B cell (primary cell): ENCODE measurements around the gene ZNF189.

Source experiments
- EZH2 ChIP-seq: IDR thresholded peaks from 2 replicates; pipeline ENCODE4 v1.6.1; 2012; ENCODE audit warnings: borderline replicate concordance, low read depth, mild to moderate bottlenecking, moderate library complexity, low read length; ENCODE audit not compliant: insufficient read depth, poor library complexity, severe bottlenecking
- TF ChIP-seq, protein P1 (sequence below): fragments of 200-600 bp; IDR thresholded peaks from one replicate; pipeline ENCODE4 v1.8.0; 2022; ENCODE audit warnings: antibody characterized with exemption, mild to moderate bottlenecking

DNA sequence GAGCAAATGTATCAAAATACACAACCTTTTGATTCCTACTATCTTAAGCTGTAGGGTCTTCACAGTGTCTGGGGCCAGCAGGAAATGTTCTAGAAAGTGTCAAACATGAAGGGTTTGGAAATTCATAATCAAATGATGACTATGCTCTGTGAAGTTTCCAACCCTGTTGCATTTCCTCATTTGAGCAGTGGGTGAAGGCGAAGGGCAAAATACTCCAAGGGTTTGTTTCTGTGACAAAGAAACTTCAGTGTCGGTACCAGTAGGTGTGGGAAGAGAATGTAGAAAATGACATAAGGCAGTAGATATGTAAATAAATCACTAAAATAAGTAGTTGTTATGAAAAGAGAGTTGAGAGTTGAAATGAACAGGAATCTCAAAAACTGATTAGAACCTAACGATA lies 36.3 kb downstream of the ZNF189 start:
- TF ChIP-seq, protein P1, sequence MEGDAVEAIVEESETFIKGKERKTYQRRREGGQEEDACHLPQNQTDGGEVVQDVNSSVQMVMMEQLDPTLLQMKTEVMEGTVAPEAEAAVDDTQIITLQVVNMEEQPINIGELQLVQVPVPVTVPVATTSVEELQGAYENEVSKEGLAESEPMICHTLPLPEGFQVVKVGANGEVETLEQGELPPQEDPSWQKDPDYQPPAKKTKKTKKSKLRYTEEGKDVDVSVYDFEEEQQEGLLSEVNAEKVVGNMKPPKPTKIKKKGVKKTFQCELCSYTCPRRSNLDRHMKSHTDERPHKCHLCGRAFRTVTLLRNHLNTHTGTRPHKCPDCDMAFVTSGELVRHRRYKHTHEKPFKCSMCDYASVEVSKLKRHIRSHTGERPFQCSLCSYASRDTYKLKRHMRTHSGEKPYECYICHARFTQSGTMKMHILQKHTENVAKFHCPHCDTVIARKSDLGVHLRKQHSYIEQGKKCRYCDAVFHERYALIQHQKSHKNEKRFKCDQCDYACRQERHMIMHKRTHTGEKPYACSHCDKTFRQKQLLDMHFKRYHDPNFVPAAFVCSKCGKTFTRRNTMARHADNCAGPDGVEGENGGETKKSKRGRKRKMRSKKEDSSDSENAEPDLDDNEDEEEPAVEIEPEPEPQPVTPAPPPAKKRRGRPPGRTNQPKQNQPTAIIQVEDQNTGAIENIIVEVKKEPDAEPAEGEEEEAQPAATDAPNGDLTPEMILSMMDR, result no peak
- no peak for TF ChIP-seq EZH2
